Measurements from ENCODE around the gene STK11. TPM values are rescaled to one million over a fixed set of nuclear protein-coding genes. Genes with fewer than 3 reads are reported as not detected.
"Not testable (repeated sequence)": the region's sequence is repeated elsewhere in the genome, so short reads cannot be mapped to it uniquely, and the experiment has no call there.

The STK11 gene
- total RNA-seq, 8 experiments from 2014 or later = 30.1 to 61.1 (median 36.6) TPM

DNA sequence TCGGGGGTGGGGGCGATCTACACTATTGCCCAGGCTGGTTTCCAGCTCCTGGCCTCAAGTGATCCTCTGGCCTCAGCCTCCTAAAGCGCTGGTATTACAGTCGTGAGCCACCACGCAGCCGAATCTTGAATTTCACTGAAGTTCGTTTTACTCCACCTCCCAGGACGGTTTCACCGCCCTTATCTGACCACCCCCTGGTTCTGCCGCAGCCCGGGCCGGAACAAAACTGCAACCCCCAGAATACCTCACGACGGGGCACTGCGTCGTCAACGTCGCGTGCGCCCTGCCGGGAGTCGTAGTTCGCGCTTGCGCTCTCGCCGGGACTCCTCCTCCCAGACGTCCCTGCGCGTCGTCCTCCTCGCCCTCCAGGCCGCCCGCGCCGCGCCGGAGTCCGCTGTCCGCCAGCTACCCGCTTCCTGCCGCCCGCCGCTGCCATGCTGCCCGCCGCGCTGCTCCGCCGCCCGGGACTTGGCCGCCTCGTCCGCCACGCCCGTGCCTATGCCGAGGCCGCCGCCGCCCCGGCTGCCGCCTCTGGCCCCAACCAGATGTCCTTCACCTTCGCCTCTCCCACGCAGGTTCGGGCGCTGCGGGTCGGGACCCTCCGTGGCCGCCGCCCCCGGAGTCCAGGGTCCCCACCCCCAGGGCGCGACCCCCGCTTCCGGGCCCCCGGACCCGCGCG lies 36.0 kb downstream of the STK11 start, which contains the start of gene ATP5F1D:
Gene ATP5F1D, plus strand, starts transcription at position 335 of the 679 bp plus-strand sequence. Its CDS starts 100 bp downstream, at position 435.
- Histone ChIP-seq H3K4me1 (replicated peaks in 1 of 2) (peaks cover 32 to 59% of the 10 kb centered on the region in 2 donors), H3K4me3 (peak within 1 kb of the TSS; percentile 73 to 97 (median 96)), H3K27ac (peak within 1 kb of the TSS; percentile 58 to 65)
- ATAC-seq (replicated peaks in 6 of 8) = peak; percentile 34 to 71 (median 44)
- WGBS, 10 experiments = 0 to 17% (median 1%) methylated on average over 2 to 23 of the region's 79 CpGs; no CpG with 5 or more reads in 3 of the 10 experiments
- in situ Hi-C loops (cut with MboI; ENCODE audit: low pct_unique_long_range_greater_than_20kb in 2 of 9, low sequenced_read_pairs in 9 of 9, unreplicated experiment in 9 of 9) = no loop called here

DNA sequence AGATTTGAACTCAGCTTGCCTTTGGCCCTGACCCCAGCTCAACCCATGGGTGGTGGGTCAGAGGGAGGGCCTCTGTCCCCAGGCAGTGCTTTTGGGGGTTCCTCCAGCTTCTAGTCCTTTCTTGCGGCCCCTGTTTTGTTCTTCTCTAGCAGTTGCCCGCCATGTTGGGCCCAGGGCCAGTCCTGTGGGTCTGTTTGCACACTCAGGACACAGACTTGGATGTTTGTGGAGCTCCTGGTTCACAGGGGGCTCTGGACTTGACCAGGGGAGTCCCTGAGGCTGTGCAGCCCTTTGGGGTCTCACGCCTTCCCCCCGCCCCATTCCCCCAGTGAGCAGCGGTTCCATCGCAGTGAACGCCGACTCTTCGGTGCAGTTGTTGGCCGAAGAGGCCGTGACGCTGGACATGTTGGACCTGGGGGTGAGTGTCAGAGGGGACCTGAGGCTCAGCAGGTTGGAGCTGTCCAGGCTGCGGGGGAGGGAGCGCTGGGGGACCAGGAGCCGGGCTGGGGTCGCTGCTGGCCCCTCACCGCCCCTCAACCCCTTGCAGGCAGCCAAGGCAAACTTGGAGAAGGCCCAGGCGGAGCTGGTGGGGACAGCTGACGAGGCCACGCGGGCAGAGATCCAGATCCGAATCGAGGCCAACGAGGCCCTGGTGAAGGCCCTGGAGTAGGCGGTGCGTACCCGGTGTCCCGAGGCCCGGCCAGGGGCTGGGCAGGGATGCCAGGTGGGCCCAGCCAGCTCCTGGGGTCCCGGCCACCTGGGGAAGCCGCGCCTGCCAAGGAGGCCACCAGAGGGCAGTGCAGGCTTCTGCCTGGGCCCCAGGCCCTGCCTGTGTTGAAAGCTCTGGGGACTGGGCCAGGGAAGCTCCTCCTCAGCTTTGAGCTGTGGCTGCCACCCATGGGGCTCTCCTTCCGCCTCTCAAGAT lies 38.5 kb downstream of the STK11 start:
- WGBS, 10 experiments = 0 to 100% (median 56%) methylated on average over 1 to 12 of the region's 33 CpGs; no CpG with 5 or more reads in 5 of the 10 experiments
- H3K4me1 ChIP-seq (replicated peaks in 1 of 2) = peaks cover 27 to 57% of the 10 kb centered on the region in 2 donors
- ATAC-seq (replicated peaks in 6 of 8) = peak; percentile 1 to 33 (median 20)
- in situ Hi-C loops (cut with MboI; ENCODE audit: low pct_unique_long_range_greater_than_20kb in 2 of 9, low sequenced_read_pairs in 9 of 9, unreplicated experiment in 9 of 9) = no loop called here
- peak overlapping the region; percentile 57 to 64 for H3K27ac ChIP-seq
- peak overlapping the region in 4 of 5 donors; percentile 1 to 2 (median 1) for H3K4me3 ChIP-seq

DNA sequence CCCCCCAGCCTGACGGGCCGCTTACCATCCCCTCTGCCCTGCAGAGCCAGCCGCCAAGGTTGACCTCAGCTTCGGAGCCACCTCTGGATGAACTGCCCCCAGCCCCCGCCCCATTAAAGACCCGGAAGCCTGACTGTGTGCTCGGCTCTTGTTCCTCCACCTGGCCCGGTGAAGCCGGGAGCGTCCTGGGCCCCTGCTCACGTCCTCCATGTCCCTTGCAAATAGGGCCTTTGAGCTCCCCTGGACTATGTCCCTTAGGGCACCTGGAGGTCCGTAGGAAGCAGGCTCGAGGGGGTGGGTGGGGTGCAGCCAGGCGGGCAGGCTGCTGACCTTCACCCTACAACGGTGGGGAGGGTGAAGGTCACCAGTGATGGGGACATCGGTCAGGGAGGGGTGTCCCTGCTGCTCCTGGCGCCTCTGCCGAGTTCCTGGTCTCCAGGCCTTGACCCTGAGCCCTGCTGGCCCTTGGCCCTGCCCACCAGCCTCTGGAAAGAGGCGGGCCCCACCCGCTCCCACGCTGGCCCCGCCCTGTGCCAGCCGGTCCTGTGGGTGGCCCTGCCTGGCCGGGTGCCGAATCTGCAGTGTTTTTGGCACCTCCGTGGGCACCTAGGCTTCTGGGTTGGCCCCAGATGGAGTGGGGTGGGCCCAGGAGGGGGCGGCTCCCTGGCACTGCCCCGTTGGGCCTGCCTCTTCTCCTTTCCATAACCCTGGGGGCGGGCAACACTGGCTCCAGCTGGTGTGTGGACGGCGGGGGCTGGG lies 39.3 kb downstream of the STK11 start:
- ATAC-seq (replicated peaks in 6 of 8) = no peak
- in situ Hi-C loops (cut with MboI; ENCODE audit: low pct_unique_long_range_greater_than_20kb in 2 of 9, low sequenced_read_pairs in 9 of 9, unreplicated experiment in 9 of 9) = no loop called here
- Histone ChIP-seq H3K4me3 (peak overlapping the region in 4 of 5 donors; percentile 1 to 2 (median 1)), H3K27ac (peak overlapping the region; percentile 57 to 64), H3K4me1 (replicated peaks in 1 of 2) (peaks cover 20 to 50% of the 10 kb centered on the region in 2 donors)
- WGBS, 10 experiments = no CpG with 5 or more reads among the region's 31 CpGs

DNA sequence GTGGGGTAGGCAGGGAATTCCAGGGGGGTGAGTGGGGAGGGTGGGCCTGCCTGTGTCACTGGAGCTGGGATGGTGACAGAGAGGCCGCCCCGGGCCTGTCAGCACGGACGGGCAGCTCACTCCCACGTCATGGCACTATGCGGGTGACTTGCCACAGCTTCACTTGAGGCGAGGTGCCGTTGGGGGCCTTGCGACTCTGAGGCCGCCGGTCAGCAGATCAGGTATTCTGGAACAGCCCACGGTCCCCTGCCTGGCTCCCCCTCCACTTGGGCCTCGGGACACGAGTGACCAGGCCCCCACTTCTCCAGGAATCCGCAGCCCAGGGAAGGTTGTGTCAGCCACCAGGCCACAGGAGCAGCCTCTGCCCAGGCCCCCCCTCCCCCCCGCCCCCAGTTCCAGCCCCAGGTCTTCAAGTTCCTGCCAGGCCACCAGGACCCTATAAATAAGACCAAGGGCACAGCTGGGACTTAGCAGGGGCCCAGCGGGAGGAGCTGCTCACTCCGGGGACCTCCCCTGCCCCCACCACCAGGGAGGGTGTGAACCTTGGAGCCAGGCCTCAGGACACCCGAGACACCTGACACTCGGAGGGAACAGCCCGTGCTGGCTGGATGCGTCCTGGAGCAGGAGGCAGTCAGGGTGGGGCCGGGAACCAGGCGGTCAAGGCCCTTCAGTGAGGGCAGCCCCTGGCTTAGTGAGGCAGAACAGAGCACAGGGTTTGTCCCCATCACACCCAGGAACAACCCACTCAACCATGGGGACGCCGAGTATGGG lies 40.1 kb downstream of the STK11 start:
- in situ Hi-C loops (cut with MboI; ENCODE audit: low pct_unique_long_range_greater_than_20kb in 2 of 9, low sequenced_read_pairs in 9 of 9, unreplicated experiment in 9 of 9) = no loop called here
- Histone ChIP-seq H3K27ac (peak overlapping the region in 1 of 2 donors; percentile 16), H3K4me1 (replicated peaks in 1 of 2) (peaks cover 19 to 46% of the 10 kb centered on the region in 2 donors), H3K4me3 (no peak overlapping the region)
- ATAC-seq (replicated peaks in 6 of 8) = peak in 2 of 8 experiments; percentile 0
- 80% methylated on average over 1 of the region's 26 CpGs; no CpG with 5 or more reads in 9 of the 10 experiments for WGBS, 10 experiments

DNA sequence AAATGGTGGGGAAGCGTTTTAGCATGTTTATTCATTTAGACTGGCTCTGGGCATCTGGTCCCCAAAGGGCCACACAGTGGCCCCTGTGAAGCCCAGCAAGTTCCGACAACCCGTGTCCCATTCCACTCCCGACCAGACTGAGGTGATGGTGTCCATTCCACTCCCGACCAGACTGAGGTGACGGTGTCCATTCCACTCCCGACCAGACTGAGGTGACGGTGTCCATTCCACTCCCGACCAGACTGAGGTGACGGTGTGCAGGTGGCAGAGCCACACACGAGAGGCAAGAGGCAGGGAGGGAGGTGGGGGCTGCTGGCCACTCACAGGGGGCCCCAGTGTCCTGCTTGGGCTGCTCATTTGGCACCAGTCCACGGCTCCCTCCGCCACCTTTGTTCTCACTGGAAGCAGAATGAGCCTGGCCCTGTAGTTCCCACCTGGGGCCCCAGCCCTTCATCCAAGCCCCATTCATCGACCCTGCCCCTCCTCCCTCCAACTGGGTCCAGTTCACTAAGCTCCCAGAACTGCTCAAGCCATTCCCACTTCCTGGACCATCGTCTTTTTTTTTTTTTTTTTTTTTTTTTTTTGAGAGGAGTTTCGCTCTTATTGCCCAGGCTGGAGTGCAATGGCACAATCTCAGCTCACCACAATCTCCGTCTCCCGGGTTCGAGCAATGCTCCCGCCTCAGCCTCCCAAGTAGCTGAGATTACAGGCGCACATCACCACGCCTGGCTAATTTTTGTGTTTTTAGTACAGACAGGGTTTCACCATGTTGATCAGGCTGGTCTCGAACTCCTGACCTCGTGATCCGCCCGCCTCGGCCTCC lies 40.9 kb downstream of the STK11 start:
- ATAC-seq (replicated peaks in 6 of 8) = peak in 2 of 8 experiments; percentile 0 to 2
- H3K4me1 ChIP-seq (replicated peaks in 1 of 2) = peaks cover 15 to 43% of the 10 kb centered on the region in 2 donors
- WGBS, 10 experiments = 81 to 96% (median 94%) methylated on average over 3 to 11 of the region's 27 CpGs; no CpG with 5 or more reads in 4 of the 10 experiments
- peak overlapping the region in 1 of 2 donors; percentile 16 for H3K27ac ChIP-seq
- H3K4me3 ChIP-seq; in situ Hi-C loops (cut with MboI; ENCODE audit: low pct_unique_long_range_greater_than_20kb in 2 of 9, low sequenced_read_pairs in 9 of 9, unreplicated experiment in 9 of 9): not testable (repeated sequence)

DNA sequence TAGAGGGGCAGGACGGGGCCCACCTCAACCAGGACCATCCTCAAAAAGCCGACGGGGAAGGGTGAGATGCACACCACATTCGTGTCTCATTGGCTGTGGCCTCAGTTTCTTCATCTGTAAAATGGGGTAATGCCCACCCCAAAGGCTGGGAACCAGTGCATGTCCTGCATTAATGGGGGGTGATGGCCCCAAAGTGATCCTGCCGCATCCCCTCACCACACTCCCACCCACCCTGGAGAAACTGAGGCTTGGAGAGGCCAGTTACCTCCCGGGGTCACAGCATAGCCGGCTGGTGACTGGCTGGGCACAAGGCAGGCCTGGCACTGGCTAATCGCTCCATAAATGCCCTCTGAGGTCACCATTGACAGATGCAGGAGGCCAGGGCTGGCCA lies 42.2 kb downstream of the STK11 start:
- H3K4me1 ChIP-seq (replicated peaks in 1 of 2) = peaks cover 21 to 39% of the 10 kb centered on the region in 2 donors
- H3K4me3 ChIP-seq = peak overlapping the region; percentile 56 to 93 (median 65)
- peak overlapping the region; percentile 98 for H3K27ac ChIP-seq
- in situ Hi-C loops (cut with MboI; ENCODE audit: low pct_unique_long_range_greater_than_20kb in 2 of 9, low sequenced_read_pairs in 9 of 9, unreplicated experiment in 9 of 9) = no loop called here
- 100% methylated on average over 1 of the region's 8 CpGs; no CpG with 5 or more reads in 7 of the 10 experiments for WGBS, 10 experiments
- no peak for ATAC-seq (replicated peaks in 6 of 8)

DNA sequence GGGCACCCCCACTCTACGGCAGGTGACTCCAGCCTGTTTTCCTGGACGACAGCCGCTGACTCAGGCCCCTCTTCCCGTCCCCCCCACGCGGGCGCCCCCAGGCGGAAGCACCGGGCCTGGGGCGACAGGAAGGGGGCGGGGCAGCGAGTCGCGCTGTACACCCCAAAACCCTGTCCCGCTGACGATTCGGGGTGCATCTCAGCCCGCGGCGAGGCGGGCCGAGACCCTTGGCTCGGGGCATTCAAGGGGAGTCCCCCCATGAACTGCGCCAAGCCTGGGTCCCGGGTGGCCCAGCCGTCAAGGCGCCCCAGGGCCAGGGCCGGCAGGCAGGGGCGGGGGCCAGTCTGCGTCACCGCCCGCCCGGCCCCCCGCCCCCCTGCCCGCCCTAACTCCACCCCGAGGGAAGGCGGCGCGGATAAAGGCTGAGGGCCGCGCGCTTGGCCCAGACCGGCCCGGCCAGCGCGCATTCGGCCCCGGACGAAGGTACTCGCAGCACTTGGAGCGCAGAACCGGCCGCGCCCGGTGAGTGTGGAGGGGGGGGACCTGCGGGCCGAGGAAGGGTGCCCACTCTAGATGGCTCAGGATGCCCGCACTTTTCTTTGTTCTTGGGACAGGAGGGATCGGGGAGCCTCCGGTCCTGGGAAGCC lies 42.7 kb downstream of the STK11 start, which contains the start of gene MIDN:
Gene MIDN, plus strand, starts transcription at position 445 of the 647 bp plus-strand sequence. CDS start 1,714 bp downstream, outside the sequence.
- Histone ChIP-seq H3K4me3 (peak within 1 kb of the TSS; percentile 56 to 93 (median 65)), H3K27ac (peak within 1 kb of the TSS; percentile 98), H3K4me1 (replicated peaks in 1 of 2) (peaks cover 26 to 44% of the 10 kb centered on the region in 2 donors)
- peak; percentile 1 to 31 (median 6) for ATAC-seq (replicated peaks in 6 of 8)
- in situ Hi-C loops (cut with MboI; ENCODE audit: low pct_unique_long_range_greater_than_20kb in 2 of 9, low sequenced_read_pairs in 9 of 9, unreplicated experiment in 9 of 9) = no loop called here
- WGBS, 10 experiments = no CpG with 5 or more reads among the region's 60 CpGs

DNA sequence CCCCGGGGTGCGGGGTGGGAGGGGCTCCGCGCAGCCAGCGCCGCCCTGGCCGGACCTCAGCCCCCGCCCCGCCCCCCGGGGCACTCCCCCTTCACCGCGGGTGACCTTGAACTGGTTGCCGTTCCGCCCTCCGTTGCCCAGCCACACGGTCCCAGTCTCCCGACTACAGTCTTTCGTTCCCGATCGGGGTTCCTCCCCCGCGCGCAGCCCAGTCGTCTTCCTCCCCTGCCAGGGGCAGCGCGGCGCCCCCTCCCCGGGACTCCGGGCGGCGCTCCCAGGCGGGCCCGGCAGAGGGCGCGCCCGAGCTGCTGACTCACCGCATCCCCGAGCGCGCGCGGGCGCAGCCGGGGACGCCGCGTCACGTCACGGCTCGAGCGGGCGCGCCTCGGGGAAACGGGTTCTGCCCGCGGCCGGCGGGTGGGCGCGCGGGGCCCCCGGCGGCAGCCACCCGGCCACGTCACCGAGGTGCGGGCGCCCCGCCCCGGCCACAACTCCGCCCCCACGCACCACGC lies 43.3 kb downstream of the STK11 start:
- WGBS, 10 experiments = no CpG with 5 or more reads among the region's 74 CpGs
- Histone ChIP-seq H3K27ac (peak overlapping the region; percentile 98), H3K4me1 (replicated peaks in 1 of 2) (peaks cover 30 to 49% of the 10 kb centered on the region in 2 donors), H3K4me3 (peak overlapping the region; percentile 56 to 93 (median 65))
- ATAC-seq (replicated peaks in 6 of 8) = peak; percentile 1 to 21 (median 6)
- in situ Hi-C loops (cut with MboI; ENCODE audit: low pct_unique_long_range_greater_than_20kb in 2 of 9, low sequenced_read_pairs in 9 of 9, unreplicated experiment in 9 of 9) = no loop called here

DNA sequence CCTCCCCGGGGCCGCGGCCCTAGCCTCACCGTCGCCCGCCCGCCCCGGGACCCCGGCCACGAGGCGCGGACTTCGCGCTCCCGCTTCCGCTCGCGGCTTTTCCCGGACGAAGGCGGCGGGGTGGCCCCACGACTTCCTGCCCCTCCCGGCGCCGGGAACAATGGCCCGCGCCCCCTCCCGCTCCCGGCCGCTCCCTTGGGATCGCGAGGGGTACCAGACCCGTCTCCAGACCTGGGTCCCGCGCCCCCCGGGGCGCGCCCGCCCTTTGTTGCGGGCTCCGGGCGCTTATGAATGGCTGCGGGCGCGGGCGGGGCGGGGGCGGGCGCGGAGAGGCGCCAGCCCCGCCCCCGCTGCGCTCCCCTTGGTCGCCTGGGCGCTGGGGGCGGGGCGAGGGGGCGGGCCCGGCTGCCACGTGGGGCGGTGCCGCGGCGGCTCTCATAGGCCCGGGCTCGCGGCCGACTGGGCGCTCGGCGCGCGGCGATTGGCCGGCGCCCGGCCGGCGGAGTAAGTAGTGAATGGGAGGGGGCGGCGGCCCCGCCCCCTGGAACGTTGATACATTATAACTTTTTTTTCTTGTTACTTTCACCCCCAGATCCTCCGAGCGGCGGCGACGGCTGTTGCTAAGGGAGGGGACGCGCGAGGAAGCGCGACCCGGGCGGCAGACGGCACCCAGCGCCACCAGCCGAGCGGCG lies 43.9 kb downstream of the STK11 start:
- in situ Hi-C loops (cut with MboI; ENCODE audit: low pct_unique_long_range_greater_than_20kb in 2 of 9, low sequenced_read_pairs in 9 of 9, unreplicated experiment in 9 of 9) = no loop called here
- peak; percentile 1 to 47 (median 30) for ATAC-seq (replicated peaks in 6 of 8)
- Histone ChIP-seq H3K4me3 (peak overlapping the region; percentile 56 to 93 (median 65)), H3K4me1 (replicated peaks in 1 of 2) (peaks cover 27 to 44% of the 10 kb centered on the region in 2 donors), H3K27ac (peak overlapping the region; percentile 98 to 99)
- 1% methylated on average over 14 of the region's 102 CpGs; no CpG with 5 or more reads in 9 of the 10 experiments for WGBS, 10 experiments

DNA sequence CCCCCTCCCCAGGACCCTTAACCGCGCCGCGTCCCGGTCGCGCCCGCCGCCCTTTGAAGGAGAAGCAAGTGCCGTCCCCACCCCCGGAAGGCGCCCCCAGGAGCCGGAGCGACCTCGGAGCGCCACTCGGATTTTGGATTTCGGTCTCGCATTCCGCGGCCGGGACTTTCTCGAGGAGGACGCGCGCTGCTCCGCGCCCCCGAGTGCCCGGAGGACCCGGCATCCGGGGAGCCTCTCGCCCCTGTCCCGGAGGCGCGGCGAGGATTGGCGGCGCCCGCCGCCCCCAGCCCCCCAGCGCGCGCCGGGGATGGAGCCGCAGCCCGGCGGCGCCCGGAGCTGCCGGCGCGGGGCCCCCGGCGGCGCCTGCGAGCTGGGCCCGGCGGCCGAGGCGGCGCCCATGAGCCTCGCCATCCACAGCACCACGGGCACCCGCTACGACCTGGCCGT lies 44.4 kb downstream of the STK11 start:
- no peak for ATAC-seq (replicated peaks in 6 of 8)
- in situ Hi-C loops (cut with MboI; ENCODE audit: low pct_unique_long_range_greater_than_20kb in 2 of 9, low sequenced_read_pairs in 9 of 9, unreplicated experiment in 9 of 9) = no loop called here
- Histone ChIP-seq H3K4me3 (peak overlapping the region; percentile 56 to 93 (median 65)), H3K4me1 (replicated peaks in 1 of 2) (peaks cover 21 to 38% of the 10 kb centered on the region in 2 donors), H3K27ac (peak overlapping the region; percentile 98 to 99)
- 0% methylated on average over 1 of the region's 67 CpGs; no CpG with 5 or more reads in 9 of the 10 experiments for WGBS, 10 experiments
